Muscle of back (tissue), 10 donors: ENCODE measurements around the gene LUC7L3. TPM values are rescaled to one million over a fixed set of nuclear protein-coding genes. Genes with fewer than 3 reads are reported as not detected.

Source experiments
- polyA plus RNA-seq, 10 donors: library from polyadenylated mRNA; unstranded; fragments of 120-200 nt; gene quantifications; one replicate each; pipeline ENCODE4 v1.2.1, GENCODE V29; 2013; ENCODE audit not compliant: insufficient read length in 10 of 10

LUC7L3 gene
- polyA plus RNA-seq, 10 donors: 189 to 453 (median 294) TPM

Other genes with a start within 250 kb of the LUC7L3 start
- gene RSAD1, start 240.7 kb upstream of the LUC7L3 start, polyA plus RNA-seq: 10 to 100 TPM; 28.9 to 41.9 (median 32.7) TPM
- gene MYCBPAP, start 211.2 kb upstream of the LUC7L3 start, polyA plus RNA-seq: 1 to 10 TPM in 5 of 10 donors, under 1 TPM in 5; 0.44 to 1.2 (median 0.97) TPM
- 1 to 10 TPM in 6 of 10 donors, under 1 TPM in 4; 0.81 to 3.5 (median 1.3) TPM for gene EPN3, start 186.9 kb upstream of the LUC7L3 start, polyA plus RNA-seq
- 10 to 100 TPM; 19.6 to 35.7 (median 27.1) TPM for gene SPATA20, start 172.4 kb upstream of the LUC7L3 start, polyA plus RNA-seq
- gene CACNA1G, start 158.9 kb upstream of the LUC7L3 start, polyA plus RNA-seq: 10 to 100 TPM in 2 of 10 donors, 1 to 10 TPM in 8; 6.4 to 15.2 (median 7.7) TPM
- gene ABCC3, start 84.7 kb upstream of the LUC7L3 start, polyA plus RNA-seq: 1 to 10 TPM in 1 of 10 donors, under 1 TPM in 9; 0.12 to 1.7 (median 0.67) TPM
- 10 to 100 TPM; 32.0 to 49.2 (median 44.0) TPM for gene ANKRD40, start 11.7 kb upstream of the LUC7L3 start, polyA plus RNA-seq
- under 1 TPM in 5 of 10 donors, not detected in 5; 0.18 to 0.36 (median 0.25) TPM for gene ANKRD40CL, start 47.9 kb downstream of the LUC7L3 start, polyA plus RNA-seq
- gene WFIKKN2, start 116.0 kb downstream of the LUC7L3 start, polyA plus RNA-seq: 1 to 10 TPM in 8 of 10 donors, under 1 TPM in 2; 0.70 to 2.8 (median 1.7) TPM
- 10 to 100 TPM; 42.7 to 80.0 (median 64.0) TPM for gene TOB1, start 146.8 kb downstream of the LUC7L3 start, polyA plus RNA-seq